Left lung (tissue), 10 donors: ENCODE results near the gene UPP1. TPM values are rescaled to one million over a fixed set of nuclear protein-coding genes. Genes with fewer than 3 reads are reported as not detected.

Source experiments
- ATAC-seq: fragments of 200-7000 bp; cut with Tn5 transposase; one replicate; pipeline ENCODE4 v1.9.1; 2020; ENCODE audit warnings: moderate library complexity
- DNase-seq, 4 donors: peaks; one replicate each; pipeline ENCODE4 v3.0.0-alpha.2; 2013 to 2020
- H3K27ac ChIP-seq, 2 donors: fragments of 200-600 bp; sonication (generic) in 1 of 2; one replicate each; pipeline versions ENCODE4 v1.5.0 to v1.8.0; 2020 to 2021
- H3K27me3 ChIP-seq, 2 donors: fragments of 200-600 bp; sonication (generic) in 1 of 2; one replicate each; pipeline versions ENCODE4 v1.5.0 to v1.8.0; 2020 to 2021
- H3K36me3 ChIP-seq, 2 donors: fragments of 200-600 bp; sonication (generic) in 1 of 2; one replicate each; pipeline versions ENCODE4 v1.5.0 to v1.8.0; 2020 to 2021
- H3K4me1 ChIP-seq, 2 donors: fragments of 200-600 bp; one replicate each; pipeline ENCODE4 v1.8.0; 2021
- H3K4me3 ChIP-seq, 2 donors: fragments of 200-600 bp; sonication (generic) in 1 of 2; one replicate each; pipeline versions ENCODE4 v1.5.0 to v1.8.0; 2020 to 2021; ENCODE audit warnings: mild to moderate bottlenecking in 1 of 2
- H3K9me3 ChIP-seq, 2 donors: fragments of 200-600 bp; sonication (generic) in 1 of 2; one replicate each; pipeline versions ENCODE4 v1.5.0 to v1.8.0; 2020 to 2021
- intact Hi-C, 2 donors: fragments of 100-400 bp; cut with DNase I; formaldehyde crosslinking; loops; one replicate each; pipeline versions ENCODE4 v1.11.2 to v1.14.2; 2022
- polyA plus RNA-seq, 6 donors: library from polyadenylated mRNA; unstranded; fragments of 120-200 nt; gene quantifications; one replicate each; pipeline ENCODE4 v1.2.1, GENCODE V29; 2013; ENCODE audit not compliant: insufficient read length in 6 of 6
- total RNA-seq, 2 donors: library from RNA; stranded (reverse); fragmentation: NEBNext Ultra II Directional; extraction: Animal tissue kit (Norgen Biotek cat#: 25700); gene quantifications; one replicate each; pipeline ENCODE4 v1.2.1, GENCODE V29; 2021
- TF ChIP-seq, protein P1 (sequence below), 2 donors: fragments of 200-600 bp; sonication (generic) in 1 of 2; IDR thresholded peaks; one replicate each; pipeline versions ENCODE4 v1.5.0 to v1.8.0; 2021; ENCODE audit warnings: antibody characterized with exemption in 2 of 2
- donor health status: DM: no; HTN: yes; CAD: no.
- donor health status: DM: no; HTN: no; CAD: no.

The UPP1 gene
- total and polyA plus RNA-seq, 8 donors = 8.8 to 79.3 (median 9.7) TPM

DNA sequence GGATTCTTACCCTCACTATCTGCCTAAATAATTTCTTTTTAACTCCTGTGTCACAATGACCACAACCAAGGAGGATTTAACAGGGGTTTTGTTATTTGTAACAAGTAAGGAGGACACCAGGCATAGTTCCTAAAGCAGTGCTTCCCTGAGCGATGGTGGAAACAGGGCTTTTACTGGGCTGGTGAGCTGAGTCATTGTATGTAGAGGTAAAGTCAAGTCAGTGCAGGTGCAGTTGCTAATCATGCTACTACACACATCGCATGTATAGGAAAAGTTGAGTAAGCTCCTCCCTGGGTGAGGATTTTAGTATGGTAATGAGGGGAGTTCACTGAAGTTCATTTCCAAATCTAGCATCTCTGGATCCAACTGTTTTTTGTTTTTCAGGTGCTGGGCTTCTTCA is 59.2 kb downstream of the UPP1 start:
- Histone ChIP-seq H3K36me3 (no peaks in the 10 kb centered on the region), H3K27me3 (no peaks in the 10 kb centered on the region), H3K4me3 (no peak overlapping the region), H3K9me3 (no peaks in the 10 kb centered on the region), H3K27ac (no peak overlapping the region), H3K4me1 (no peaks in the 10 kb centered on the region)
- ATAC-seq (no peak), DNase-seq (no peak)
- intact Hi-C loops = no loop called here
- TF ChIP-seq, protein P1, sequence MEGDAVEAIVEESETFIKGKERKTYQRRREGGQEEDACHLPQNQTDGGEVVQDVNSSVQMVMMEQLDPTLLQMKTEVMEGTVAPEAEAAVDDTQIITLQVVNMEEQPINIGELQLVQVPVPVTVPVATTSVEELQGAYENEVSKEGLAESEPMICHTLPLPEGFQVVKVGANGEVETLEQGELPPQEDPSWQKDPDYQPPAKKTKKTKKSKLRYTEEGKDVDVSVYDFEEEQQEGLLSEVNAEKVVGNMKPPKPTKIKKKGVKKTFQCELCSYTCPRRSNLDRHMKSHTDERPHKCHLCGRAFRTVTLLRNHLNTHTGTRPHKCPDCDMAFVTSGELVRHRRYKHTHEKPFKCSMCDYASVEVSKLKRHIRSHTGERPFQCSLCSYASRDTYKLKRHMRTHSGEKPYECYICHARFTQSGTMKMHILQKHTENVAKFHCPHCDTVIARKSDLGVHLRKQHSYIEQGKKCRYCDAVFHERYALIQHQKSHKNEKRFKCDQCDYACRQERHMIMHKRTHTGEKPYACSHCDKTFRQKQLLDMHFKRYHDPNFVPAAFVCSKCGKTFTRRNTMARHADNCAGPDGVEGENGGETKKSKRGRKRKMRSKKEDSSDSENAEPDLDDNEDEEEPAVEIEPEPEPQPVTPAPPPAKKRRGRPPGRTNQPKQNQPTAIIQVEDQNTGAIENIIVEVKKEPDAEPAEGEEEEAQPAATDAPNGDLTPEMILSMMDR (IDR thresholded peaks at IDR 0.05) = no peak

DNA sequence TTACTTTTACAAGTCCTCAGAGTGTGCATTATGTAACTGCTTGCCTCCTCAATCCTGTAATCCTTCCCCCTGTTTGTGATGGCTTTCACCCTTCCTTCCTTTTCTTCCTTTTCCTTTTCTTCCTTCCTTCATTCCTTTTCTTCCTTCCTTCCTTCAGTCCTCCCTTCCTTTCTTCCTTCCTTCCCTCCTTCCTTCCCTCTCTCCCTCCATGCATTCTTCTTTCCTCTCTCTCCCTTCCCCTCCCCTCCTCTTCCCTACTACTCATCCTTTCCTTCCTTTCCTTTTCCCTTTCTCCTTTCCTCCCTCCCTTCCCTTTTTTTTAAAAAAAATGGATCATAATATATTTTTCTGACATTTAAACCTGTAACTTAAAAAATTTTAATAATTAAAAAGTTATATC is 60.0 kb downstream of the UPP1 start:
- no peak overlapping the region for H3K27ac ChIP-seq
- ATAC-seq = no peak
- H3K27me3 ChIP-seq = no peaks in the 10 kb centered on the region
- H3K4me1 ChIP-seq = no peaks in the 10 kb centered on the region
- H3K9me3 ChIP-seq = no peaks in the 10 kb centered on the region
- TF ChIP-seq, protein P1 (IDR thresholded peaks at IDR 0.05) = no peak
- H3K36me3 ChIP-seq = no peaks in the 10 kb centered on the region
- DNase-seq = no peak
- intact Hi-C loops = no loop called here
- no peak overlapping the region for H3K4me3 ChIP-seq

DNA sequence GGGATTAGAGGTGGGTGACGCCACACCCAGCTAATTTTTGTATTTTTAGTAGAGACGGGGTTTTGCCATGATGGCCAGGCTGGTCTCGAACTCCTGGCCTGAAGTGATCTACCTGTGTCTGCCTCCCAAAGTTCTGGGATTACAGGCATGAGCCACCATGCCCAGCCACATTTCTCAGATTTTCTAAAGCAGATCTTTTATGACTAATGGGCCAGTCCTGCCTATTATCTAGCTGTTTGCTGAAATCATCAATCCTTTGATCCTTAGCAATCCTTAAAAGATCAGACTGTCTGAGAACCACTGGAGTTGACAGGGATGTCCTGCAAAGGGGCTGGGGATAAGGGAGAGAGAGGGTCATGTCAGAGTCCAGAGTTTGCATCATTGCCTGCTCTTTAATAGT is 61.0 kb downstream of the UPP1 start:
- Histone ChIP-seq H3K4me3 (no peak overlapping the region), H3K4me1 (no peaks in the 10 kb centered on the region), H3K27ac (no peak overlapping the region), H3K27me3 (no peaks in the 10 kb centered on the region), H3K9me3 (no peaks in the 10 kb centered on the region), H3K36me3 (no peaks in the 10 kb centered on the region)
- DNase-seq (no peak), ATAC-seq (no peak)
- intact Hi-C loops = no loop called here
- TF ChIP-seq, protein P1 (IDR thresholded peaks at IDR 0.05) = no peak

DNA sequence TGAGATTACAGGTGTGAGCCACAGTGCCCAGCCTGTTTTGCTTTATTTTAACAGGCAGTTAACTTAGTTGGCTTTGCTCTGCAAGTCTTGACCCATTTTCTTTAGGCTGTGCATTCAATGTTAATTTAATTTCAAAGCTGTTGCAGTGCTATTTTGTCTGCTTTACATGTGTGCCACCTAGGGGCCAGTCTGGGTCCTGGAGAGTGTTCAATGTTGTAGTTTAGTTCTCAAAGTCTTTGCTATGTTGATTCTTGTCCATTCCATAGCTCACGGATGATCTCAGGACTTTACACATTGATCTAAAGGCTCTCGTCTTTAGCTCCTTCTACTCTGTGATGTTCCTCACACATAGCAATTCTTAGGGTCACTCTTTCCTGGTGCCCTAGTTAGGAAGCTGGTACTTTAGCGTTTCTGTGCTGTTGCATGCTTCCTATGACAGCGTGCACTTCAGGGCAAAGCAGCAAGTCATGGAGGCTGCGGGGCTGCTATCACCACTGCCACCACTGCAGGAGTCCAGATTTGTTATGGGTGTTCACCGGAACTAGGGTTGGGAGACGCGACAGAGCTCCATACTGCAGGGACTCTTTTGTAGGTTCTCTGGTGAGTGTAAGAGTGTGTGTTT is 65.8 kb downstream of the UPP1 start:
- no peak overlapping the region for H3K4me3 ChIP-seq
- intact Hi-C loops = no loop called here
- no peaks in the 10 kb centered on the region for H3K27me3 ChIP-seq
- DNase-seq = peak in 1 of 4 donors; percentile 13
- H3K4me1 ChIP-seq = no peaks in the 10 kb centered on the region
- no peak overlapping the region for H3K27ac ChIP-seq
- TF ChIP-seq, protein P1 (IDR thresholded peaks at IDR 0.05) = peak; percentile 36 to 40
- ATAC-seq = peak; percentile 81
- no peaks in the 10 kb centered on the region for H3K36me3 ChIP-seq
- no peaks in the 10 kb centered on the region for H3K9me3 ChIP-seq

Other genes starting within 250 kb of the UPP1 start
- gene PKD1L1, start 140.8 kb upstream of the UPP1 start, total RNA-seq = under 1 TPM; 0.52 to 0.67 TPM
- gene PKD1L1, start 140.8 kb upstream of the UPP1 start, polyA plus RNA-seq = under 1 TPM; 0.13 to 0.40 (median 0.29) TPM
- 10 to 100 TPM; 36.7 to 38.7 TPM for gene HUS1, start 109.7 kb upstream of the UPP1 start, total RNA-seq
- gene HUS1, start 109.7 kb upstream of the UPP1 start, polyA plus RNA-seq = 10 to 100 TPM; 22.8 to 30.2 (median 27.4) TPM
- not detected for gene SUN3, start 60.2 kb upstream of the UPP1 start, total RNA-seq
- gene SUN3, start 60.2 kb upstream of the UPP1 start, polyA plus RNA-seq = under 1 TPM in 5 of 6 donors, not detected in 1; 0.11 to 0.39 (median 0.29) TPM
- gene C7orf57, start 53.7 kb upstream of the UPP1 start, total RNA-seq = 1 to 10 TPM in 1 of 2 donors, not detected in 1; 1.6 TPM
- gene C7orf57, start 53.7 kb upstream of the UPP1 start, polyA plus RNA-seq = 1 to 10 TPM in 5 of 6 donors, under 1 TPM in 1; 0.60 to 3.9 (median 2.8) TPM
- 1 to 10 TPM in 1 of 2 donors, under 1 TPM in 1; 0.55 to 2.9 TPM for gene ABCA13, start 82.2 kb downstream of the UPP1 start, total RNA-seq
- 1 to 10 TPM in 5 of 6 donors, under 1 TPM in 1; 0.62 to 2.4 (median 1.7) TPM for gene ABCA13, start 82.2 kb downstream of the UPP1 start, polyA plus RNA-seq